Superior temporal gyrus (tissue), 1 donor: ENCODE data around the gene RND2.
A peak's percentile ranks its signal among the peaks of the same experiment; 100 is the strongest.

Experiments used
- DNase-seq: peaks from one replicate; pipeline ENCODE4 v3.0.0-alpha.2; 2016; ENCODE audit errors: extremely low spot score

Gene RND2

GRCh38 chr17:43006639-43007551 is 18.1 kb upstream of the RND2 start, which contains the start of gene IFI35:
Gene IFI35 (plus strand): TSS chr17:43006784. CDS start chr17:43006948, 164 bp downstream.
- DNase-seq = peak; percentile 73

GRCh38 chr17:43010667-43011308 is 14.2 kb upstream of the RND2 start:
- no peak for DNase-seq

- DNase-seq = no peak
These were observed 13.1 kb upstream of the RND2 start for GRCh38 chr17:43011728-43012472.

- no peak for DNase-seq
These were observed 11.7 kb upstream of the RND2 start for GRCh38 chr17:43013296-43013695.

- no peak for DNase-seq
These were observed 10.9 kb upstream of the RND2 start for GRCh38 chr17:43014020-43014648.

GRCh38 chr17:43014649-43015542 is 10.1 kb upstream of the RND2 start:
- DNase-seq = no peak

- DNase-seq = no peak
These were observed 9.5 kb upstream of the RND2 start for GRCh38 chr17:43015579-43015978.

GRCh38 chr17:43016216-43016615 is 8.8 kb upstream of the RND2 start:
- no peak for DNase-seq

- DNase-seq = no peak
These were observed 6.8 kb upstream of the RND2 start for GRCh38 chr17:43018008-43018853.

- DNase-seq = no peak
These were observed 6.1 kb upstream of the RND2 start for GRCh38 chr17:43018932-43019331.

GRCh38 chr17:43019418-43019817 is 5.6 kb upstream of the RND2 start:
- no peak for DNase-seq

GRCh38 chr17:43020030-43020621 is 4.9 kb upstream of the RND2 start:
- no peak for DNase-seq

GRCh38 chr17:43020789-43021740 is 4.0 kb upstream of the RND2 start:
- no peak for DNase-seq

GRCh38 chr17:43021741-43022512 is 3.1 kb upstream of the RND2 start, which contains the start of gene VAT1:
Gene VAT1 (minus strand): TSS chr17:43022385. CDS start chr17:43022322, 63 bp downstream.
- peak; percentile 80 for DNase-seq

- no peak for DNase-seq
These were observed 243 bp downstream of the RND2 start for GRCh38 chr17:43025290-43025657.

GRCh38 chr17:43025766-43026537 is 921 bp downstream of the RND2 start:
- no peak for DNase-seq

GRCh38 chr17:43026595-43026994 is 1.6 kb downstream of the RND2 start:
- DNase-seq = no peak
